Peyer's patch (tissue), 4 donors: ENCODE measurements around the gene SCTR. TPM values are rescaled to one million over a fixed set of nuclear protein-coding genes. Genes with fewer than 3 reads are reported as not detected.

Experiments
- DNase-seq, 3 donors: peaks; one replicate each; pipeline ENCODE4 v3.0.0-alpha.2; 2017 to 2019
- H3K27ac ChIP-seq, 4 donors: fragments of 200-600 bp; sonication (generic); one replicate each; pipeline ENCODE4 v1.5.1; 2016 to 2019
- H3K27me3 ChIP-seq, 2 donors: fragments of 200-600 bp; sonication (generic); one replicate each; pipeline ENCODE4 v1.5.1; 2019
- H3K36me3 ChIP-seq, 3 donors: fragments of 200-600 bp; sonication (generic); one replicate each; pipeline ENCODE4 v1.5.1; 2016 to 2019
- H3K4me1 ChIP-seq, 4 donors: fragments of 200-600 bp; sonication (generic); one replicate each; pipeline ENCODE4 v1.5.1; 2016 to 2019
- H3K4me3 ChIP-seq, 4 donors: fragments of 200-600 bp; sonication (generic); 1 replicate in 3 of 4; 2 replicates in 1 of 4; pipeline ENCODE4 v1.5.1; 2016 to 2019; ENCODE audit warnings: mild to moderate bottlenecking in 1 of 4
- H3K9me3 ChIP-seq, 4 donors: fragments of 200-600 bp; sonication (generic); one replicate each; pipeline ENCODE4 v1.5.1; 2016 to 2019; ENCODE audit warnings: mild to moderate bottlenecking in 1 of 4
- CTCF ChIP-seq, 6 experiments: fragments of 450-650 bp in 4 of 6; fragments of 200-600 bp in 2 of 6; sonication (generic) in 1 of 6; IDR thresholded peaks; one replicate each; pipeline ENCODE4 v1.5.1; 2017 to 2019; ENCODE audit warnings: antibody characterized with exemption in 6 of 6, mild to moderate bottlenecking in 3 of 6, moderate library complexity in 1 of 6
- POLR2A ChIP-seq, 2 donors: fragments of 450-650 bp; IDR thresholded peaks; one replicate each; pipeline ENCODE4 v1.5.1; 2017; ENCODE audit warnings: antibody characterized with exemption in 2 of 2, mild to moderate bottlenecking in 2 of 2, moderate library complexity in 2 of 2
- total RNA-seq, 4 donors: library from RNA; depleted of rRNA; stranded (reverse); fragments of >200 nt; gene quantifications; one replicate each; pipeline ENCODE4 v1.1.0, GENCODE V29; 2016

SCTR gene
- total RNA-seq, 4 donors from 2014 or later: 0.54 to 1.7 TPM; not detected in 2

- Histone ChIP-seq H3K9me3 (no peaks in the 10 kb centered on the region), H3K27ac (no peak overlapping the region), H3K36me3 (no peaks in the 10 kb centered on the region), H3K4me1 (peaks cover 0 to 4% (median 0%) of the 10 kb centered on the region in 4 donors), H3K4me3 (no peak overlapping the region), H3K27me3 (peaks cover 0 to under 1% of the 10 kb centered on the region in 2 donors)
- TF ChIP-seq POLR2A (IDR thresholded peaks at IDR 0.05): no peak
- TF ChIP-seq CTCF (IDR thresholded peaks at IDR 0.05): no peak
- DNase-seq: no peak
Observed at GRCh38 chr2:119519057-119519408, 5.2 kb downstream of the SCTR start.

- no peak overlapping the region for H3K4me3 ChIP-seq
Observed at GRCh38 chr2:119518401-119519056, 5.8 kb downstream of the SCTR start.

GRCh38 chr2:119517433-119517832, 6.8 kb downstream of the SCTR start:
- DNase-seq: peak; percentile 25 to 82 (median 82)
- TF ChIP-seq CTCF (IDR thresholded peaks at IDR 0.05): peak in 4 of 6 experiments; percentile 50 to 75 (median 66)
- no peak for TF ChIP-seq POLR2A (IDR thresholded peaks at IDR 0.05)
- no peaks in the 10 kb centered on the region for H3K27me3 ChIP-seq
- H3K27ac ChIP-seq: no peak overlapping the region
- no peak overlapping the region for H3K4me3 ChIP-seq
- H3K4me1 ChIP-seq: no peaks in the 10 kb centered on the region
- no peaks in the 10 kb centered on the region for H3K36me3 ChIP-seq
- no peaks in the 10 kb centered on the region for H3K9me3 ChIP-seq

More at GRCh38 chr2:119518401-119519056, 5.8 kb downstream of the SCTR start:
- H3K36me3 ChIP-seq: no peaks in the 10 kb centered on the region
- H3K9me3 ChIP-seq: no peaks in the 10 kb centered on the region
- H3K27me3 ChIP-seq: no peaks in the 10 kb centered on the region
- no peak for TF ChIP-seq CTCF (IDR thresholded peaks at IDR 0.05)
- DNase-seq: no peak
- H3K4me1 ChIP-seq: no peaks in the 10 kb centered on the region
- no peak overlapping the region for H3K27ac ChIP-seq

- no peak for DNase-seq
Observed at GRCh38 chr2:119516121-119516520, 8.2 kb downstream of the SCTR start.

GRCh38 chr2:119513832-119514231, 10.5 kb downstream of the SCTR start:
- Histone ChIP-seq H3K27ac (no peak overlapping the region), H3K36me3 (no peaks in the 10 kb centered on the region), H3K4me3 (no peak overlapping the region), H3K27me3 (no peaks in the 10 kb centered on the region), H3K9me3 (no peaks in the 10 kb centered on the region), H3K4me1 (no peaks in the 10 kb centered on the region)
- DNase-seq: no peak
- no peak for TF ChIP-seq POLR2A (IDR thresholded peaks at IDR 0.05)
- no peak for TF ChIP-seq CTCF (IDR thresholded peaks at IDR 0.05)

More at GRCh38 chr2:119516121-119516520, 8.2 kb downstream of the SCTR start:
- Histone ChIP-seq H3K36me3 (no peaks in the 10 kb centered on the region), H3K27me3 (no peaks in the 10 kb centered on the region), H3K9me3 (no peaks in the 10 kb centered on the region), H3K27ac (no peak overlapping the region), H3K4me1 (no peaks in the 10 kb centered on the region), H3K4me3 (no peak overlapping the region)
- TF ChIP-seq POLR2A (IDR thresholded peaks at IDR 0.05) (no peak), CTCF (IDR thresholded peaks at IDR 0.05) (no peak)
